B cell (primary cell): ENCODE data around the gene ARRB1. TPM values are rescaled to one million over a fixed set of nuclear protein-coding genes. Genes with fewer than 3 reads are reported as not detected.

Source experiments
- ATAC-seq: fragments of 200-7000 bp; cut with Tn5 transposase; one replicate; pipeline ENCODE4 v1.10.0; 2021; ENCODE audit warnings: low read depth, mild to moderate bottlenecking, moderate number of reproducible peaks, moderate library complexity
- CTCF ChIA-PET: fragments of 350-600 bp; sonication (Branson Sonifier 250); formaldehyde crosslinking; loops from one replicate; lab custom pipeline; 2021; ENCODE audit warnings: antibody characterized with exemption, inconsistent platforms; lab: Charles Lee
- POLR2A ChIA-PET: fragments of 350-600 bp; sonication (Branson Sonifier 250); formaldehyde crosslinking; loops from one replicate; lab custom pipeline; 2021; ENCODE audit warnings: antibody characterized with exemption; lab: Charles Lee
- DNase-seq: peaks from one replicate; pipeline ENCODE4 v3.0.0; 2013
- H2AFZ ChIP-seq: 2 replicates; pipeline ENCODE4 v1.6.1; 2012; ENCODE audit warnings: mild to moderate bottlenecking, low read depth, low read length; ENCODE audit not compliant: insufficient read depth, poor library complexity, severe bottlenecking
- H3K27ac ChIP-seq, 2 donors: 1 replicate in 1 of 2; 2 replicates in 1 of 2; pipeline ENCODE4 v1.5.1; 2012 to 2013; ENCODE audit warnings: low read length in 2 of 2, mild to moderate bottlenecking in 2 of 2, moderate library complexity in 1 of 2
- H3K27me3 ChIP-seq, 4 experiments: fragments of 200-600 bp in 1 of 4; sonication (generic) in 1 of 4; replicated peaks in 1 of 4; 1 replicate in 2 of 4; 2 replicates in 2 of 4; pipeline versions ENCODE4 v1.6.1 to v1.7.0; 2013 to 2016; ENCODE audit warnings: low read length in 3 of 4, mild to moderate bottlenecking in 2 of 4, mixed read lengths in 1 of 4, moderate library complexity in 1 of 4; ENCODE audit not compliant: insufficient read depth in 4 of 4, control insufficient read depth in 3 of 4; ENCODE audit errors: control extremely low read depth in 1 of 4
- H3K36me3 ChIP-seq, 2 experiments: replicated peaks in 1 of 2; 1 replicate in 1 of 2; 2 replicates in 1 of 2; pipeline versions ENCODE4 v1.6.1 to v1.7.1; 2013; ENCODE audit warnings: low read length in 1 of 2; ENCODE audit not compliant: insufficient read depth in 2 of 2, control insufficient read depth in 1 of 2; ENCODE audit errors: control extremely low read depth in 1 of 2, extremely low read depth in 1 of 2
- H3K4me1 ChIP-seq, 2 donors: fragments of 200-600 bp in 1 of 2; sonication (generic) in 1 of 2; 1 replicate in 1 of 2; 2 replicates in 1 of 2; pipeline versions ENCODE4 v1.5.1 to v1.6.1; 2013 to 2017; ENCODE audit warnings: low read length in 2 of 2; ENCODE audit not compliant: control insufficient read depth in 2 of 2, insufficient read depth in 2 of 2
- H3K4me2 ChIP-seq: replicated peaks from 2 replicates; pipeline ENCODE3; 2012; ENCODE audit warnings: mild to moderate bottlenecking, low read depth, low read length; ENCODE audit not compliant: poor library complexity, severe bottlenecking
- H3K4me3 ChIP-seq, 5 experiments: fragments of 200-600 bp in 1 of 5; sonication (generic) in 1 of 5; 1 replicate in 3 of 5; 2 replicates in 2 of 5; pipeline versions ENCODE4 v1.5.1 to v1.7.0; 2011 to 2016; ENCODE audit warnings: low read length in 4 of 5, mild to moderate bottlenecking in 4 of 5, low read depth in 2 of 5, control low read depth in 1 of 5, moderate library complexity in 1 of 5; ENCODE audit not compliant: insufficient read depth in 1 of 5; ENCODE audit errors: control extremely low read depth in 1 of 5, extremely low read depth in 1 of 5
- H3K79me2 ChIP-seq: fragments of 200-600 bp; sonication (generic); one replicate; pipeline ENCODE4 v1.6.0; 2016; ENCODE audit warnings: low read length; ENCODE audit not compliant: control insufficient read depth, insufficient read depth
- H3K9ac ChIP-seq: fragments of 200-600 bp; sonication (generic); 2 replicates; pipeline ENCODE4 v1.6.1; 2017; ENCODE audit warnings: mild to moderate bottlenecking, low read length, moderate library complexity
- H3K9me3 ChIP-seq, 3 donors: one replicate each; pipeline versions ENCODE4 v1.6.1 to v1.7.1; 2013; ENCODE audit warnings: low read length in 2 of 3; ENCODE audit not compliant: control insufficient read depth in 2 of 3, insufficient read depth in 1 of 3; ENCODE audit errors: control extremely low read depth in 1 of 3
- H4K20me1 ChIP-seq: 2 replicates; pipeline ENCODE4 v1.6.0; 2012; ENCODE audit warnings: mild to moderate bottlenecking, low read length; ENCODE audit not compliant: insufficient read depth, control insufficient read depth, poor library complexity, severe bottlenecking
- H3K27ac Mint-ChIP-seq: one replicate; pipeline ENCODE4 v1.8.0; 2021; ENCODE audit warnings: mixed read lengths
- H3K27me3 Mint-ChIP-seq: one replicate; pipeline ENCODE4 v1.8.0; 2021; ENCODE audit warnings: mixed read lengths
- H3K4me1 Mint-ChIP-seq: one replicate; pipeline ENCODE4 v1.8.0; 2021; ENCODE audit warnings: mixed read lengths
- H3K4me3 Mint-ChIP-seq: one replicate; pipeline ENCODE4 v1.8.0; 2021; ENCODE audit warnings: mixed read lengths
- H3K9me3 Mint-ChIP-seq: one replicate; pipeline ENCODE4 v1.8.0; 2022; ENCODE audit warnings: mixed read lengths; ENCODE audit not compliant: insufficient read depth
- EZH2 ChIP-seq: IDR thresholded peaks from 2 replicates; pipeline ENCODE4 v1.6.1; 2012; ENCODE audit warnings: borderline replicate concordance, low read depth, mild to moderate bottlenecking, moderate library complexity, low read length; ENCODE audit not compliant: insufficient read depth, poor library complexity, severe bottlenecking
- WGBS: methylation state at CpG from one replicate; pipeline ENCODE4 v1.1.5; 2013; ENCODE audit warnings: missing lambda C conversion rate; ENCODE audit not compliant: insufficient coverage; 5-methylcytosine and 5-hydroxymethylcytosine counted together
- intact Hi-C: fragments of 100-400 bp; cut with micrococcal nuclease; formaldehyde crosslinking; loops from one replicate; pipeline ENCODE4 v1.10.0; 2022
- polyA minus RNA-seq: library from RNA; depleted of rRNA, polyadenylated mRNA; stranded (reverse); fragments of >200 nt; gene quantifications from 2 replicates; pipeline ENCODE4 v1.2.3, GENCODE V29; 2012
- polyA plus RNA-seq: library from polyadenylated mRNA; depleted of rRNA; stranded (reverse); fragments of >200 nt; gene quantifications from 2 replicates; pipeline ENCODE4 v1.2.3, GENCODE V29; 2012
- total RNA-seq, 2 donors: library from RNA; stranded (reverse); fragments of 120-200 nt in 1 of 2; gene quantifications; 1 replicate in 1 of 2; 2 replicates in 1 of 2; pipeline versions ENCODE4 v1.2.3 to v1.2.4, GENCODE V29; 2013 to 2022
- TF ChIP-seq, protein P1 (sequence below): fragments of 200-600 bp; IDR thresholded peaks from one replicate; pipeline ENCODE4 v1.8.0; 2022; ENCODE audit warnings: antibody characterized with exemption, mild to moderate bottlenecking

ARRB1 gene
- total RNA-seq (1.0 and 2.2 TPM in 2 replicates), polyA plus RNA-seq (1.3 and 1.9 TPM in 2 replicates), polyA minus RNA-seq (8.1 and 9.2 TPM in 2 replicates)
- total RNA-seq (2013): 2.9 TPM

DNA sequence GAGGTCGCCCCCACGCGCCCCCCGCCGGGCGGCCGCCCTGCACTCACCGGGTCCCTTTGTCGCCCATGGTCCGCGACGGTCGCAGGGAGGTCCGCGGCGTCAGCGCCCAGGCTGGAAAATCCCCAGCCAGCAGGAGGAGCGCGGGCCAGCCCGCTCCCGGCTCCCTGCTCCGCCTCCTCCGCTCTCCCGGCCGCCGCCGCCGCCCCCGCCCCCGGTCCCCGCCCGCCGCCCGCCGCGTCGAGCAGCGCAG, at the start of gene ARRB1:
Gene ARRB1 (minus strand): TSS at position 121 of the 250 bp plus-strand sequence. CDS start 54 bp downstream, at position 67.
- Histone ChIP-seq H3K9ac (peak within 1 kb of the TSS; percentile 62), H3K4me2 (peak within 1 kb of the TSS; percentile 85), H3K27me3 (peaks cover 0 to 22% (median 0%) of the 10 kb centered on the region in 4 experiments), H3K27ac (no peak within 1 kb of the TSS), H2AFZ (peak within 1 kb of the TSS; percentile 86), H3K79me2 (no peaks in the 10 kb centered on the region), H3K9me3 (no peaks in the 10 kb centered on the region), H3K36me3 (no peaks in the 10 kb centered on the region), H3K4me3 (peak within 1 kb of the TSS; percentile 33 to 64 (median 53)), H3K4me1 (peaks cover 8 to 19% of the 10 kb centered on the region in 2 donors), H4K20me1 (no peaks in the 10 kb centered on the region)
- H3K27me3 Mint-ChIP-seq: peaks cover 13% of the 10 kb centered on the region
- ATAC-seq (no peak), DNase-seq (no peak)
- intact Hi-C loops: no loop called here
- no peaks in the 10 kb centered on the region for H3K9me3 Mint-ChIP-seq
- H3K27ac Mint-ChIP-seq: peak within 1 kb of the TSS; percentile 77
- WGBS: under 1% methylated on average over 38 of the region's 38 CpGs
- POLR2A ChIA-PET: no interaction called here
- CTCF ChIA-PET: no interaction called here
- peaks cover 27% of the 10 kb centered on the region for H3K4me1 Mint-ChIP-seq
- H3K4me3 Mint-ChIP-seq: peak within 1 kb of the TSS; percentile 91
- TF ChIP-seq, protein P1, sequence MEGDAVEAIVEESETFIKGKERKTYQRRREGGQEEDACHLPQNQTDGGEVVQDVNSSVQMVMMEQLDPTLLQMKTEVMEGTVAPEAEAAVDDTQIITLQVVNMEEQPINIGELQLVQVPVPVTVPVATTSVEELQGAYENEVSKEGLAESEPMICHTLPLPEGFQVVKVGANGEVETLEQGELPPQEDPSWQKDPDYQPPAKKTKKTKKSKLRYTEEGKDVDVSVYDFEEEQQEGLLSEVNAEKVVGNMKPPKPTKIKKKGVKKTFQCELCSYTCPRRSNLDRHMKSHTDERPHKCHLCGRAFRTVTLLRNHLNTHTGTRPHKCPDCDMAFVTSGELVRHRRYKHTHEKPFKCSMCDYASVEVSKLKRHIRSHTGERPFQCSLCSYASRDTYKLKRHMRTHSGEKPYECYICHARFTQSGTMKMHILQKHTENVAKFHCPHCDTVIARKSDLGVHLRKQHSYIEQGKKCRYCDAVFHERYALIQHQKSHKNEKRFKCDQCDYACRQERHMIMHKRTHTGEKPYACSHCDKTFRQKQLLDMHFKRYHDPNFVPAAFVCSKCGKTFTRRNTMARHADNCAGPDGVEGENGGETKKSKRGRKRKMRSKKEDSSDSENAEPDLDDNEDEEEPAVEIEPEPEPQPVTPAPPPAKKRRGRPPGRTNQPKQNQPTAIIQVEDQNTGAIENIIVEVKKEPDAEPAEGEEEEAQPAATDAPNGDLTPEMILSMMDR: no peak
- no peak for TF ChIP-seq EZH2

DNA sequence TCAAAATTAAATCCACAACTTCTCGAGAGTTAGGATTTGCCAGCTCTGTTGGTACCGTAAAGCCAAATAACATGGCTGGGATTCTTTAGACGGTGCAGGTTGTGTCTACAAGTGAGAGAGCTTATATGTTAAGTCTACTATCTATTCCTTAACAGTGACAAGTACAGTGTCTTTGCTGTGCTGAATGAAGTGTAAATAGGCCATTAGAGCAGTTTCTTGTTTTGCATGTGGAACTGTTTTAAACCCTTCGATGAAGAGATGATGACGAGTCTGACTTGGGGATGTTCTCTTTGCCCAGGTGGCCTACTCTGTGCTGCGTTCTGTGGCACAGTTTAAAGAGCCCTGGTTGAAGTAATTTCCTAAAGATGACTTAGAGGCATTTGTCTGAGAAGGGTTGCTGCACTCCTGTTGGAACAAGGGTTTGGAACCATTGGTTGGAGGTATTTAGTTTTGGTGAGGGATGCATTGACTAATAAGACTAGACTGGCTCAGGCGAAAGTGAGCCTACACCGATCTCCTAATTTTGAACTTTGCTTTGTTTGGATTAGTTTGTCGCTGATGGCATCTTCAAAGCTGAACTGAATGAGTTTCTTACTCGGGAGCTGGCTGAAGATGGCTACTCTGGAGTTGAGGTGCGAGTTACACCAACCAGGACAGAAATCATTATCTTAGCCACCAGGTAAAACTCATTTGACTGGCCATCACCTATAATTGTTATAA, 48.8 kb upstream of the ARRB1 start:
- peak overlapping the region; percentile 74 for H2AFZ ChIP-seq
- WGBS: 3% methylated on average over 5 of the region's 11 CpGs
- intact Hi-C loops: loop anchor here (2.0 to 10.0 kb wide), 2 partner anchors 30 to 834 kb away; no protein-coding TSS in a partner anchor
- peak overlapping the region; percentile 74 for H3K4me2 ChIP-seq
- ChIA-PET CTCF (interaction anchor here (0.8 to 2.1 kb wide), 10 partner anchors 8 to 134 kb away, joined by 3 to 7 read pairs (median 4); partner anchors contain the start of gene GDPD5), POLR2A (interaction anchor here (0.6 to 1.3 kb wide), 2 partner anchors 12 to 105 kb away, joined by 3 to 4 read pairs; no protein-coding TSS in a partner anchor)
- Mint-ChIP-seq H3K27me3 (peaks cover 7% of the 10 kb centered on the region), H3K9me3 (no peaks in the 10 kb centered on the region), H3K4me1 (peaks cover 41% of the 10 kb centered on the region), H3K4me3 (peak overlapping the region; percentile 88), H3K27ac (peak overlapping the region; percentile 95)
- H3K4me3 ChIP-seq: peak overlapping the region; percentile 71 to 96 (median 76)
- H4K20me1 ChIP-seq: peaks cover 51% of the 10 kb centered on the region
- H3K36me3 ChIP-seq: peaks cover 17 to 48% of the 10 kb centered on the region in 2 experiments
- ATAC-seq: peak; percentile 19
- peak overlapping the region; percentile 79 for H3K9ac ChIP-seq
- peak; percentile 67 for DNase-seq
- no peaks in the 10 kb centered on the region for H3K9me3 ChIP-seq
- peaks cover 20 to 29% of the 10 kb centered on the region in 2 donors for H3K4me1 ChIP-seq
- no peaks in the 10 kb centered on the region for H3K27me3 ChIP-seq
- TF ChIP-seq, protein P1: no peak
- no peak for TF ChIP-seq EZH2
- peak overlapping the region; percentile 85 to 87 for H3K27ac ChIP-seq
- peaks cover 20% of the 10 kb centered on the region for H3K79me2 ChIP-seq
